BE2C (cell line): ENCODE measurements around the gene RANBP1.
A peak's percentile ranks its signal among the peaks of the same experiment; 100 is the strongest.

Experiments used
- DNase-seq: peaks from one replicate; pipeline ENCODE4 v3.0.0-alpha.2; 2020
- H3K27me3 ChIP-seq: fragments of 250-450 bp; sonication (Bioruptor Pico); 2 replicates; pipeline ENCODE4 v1.5.1; 2020; ENCODE audit warnings: mild to moderate bottlenecking
- H3K36me3 ChIP-seq: fragments of 250-450 bp; sonication (Bioruptor Pico); 2 replicates; pipeline ENCODE4 v1.5.1; 2020; ENCODE audit warnings: mild to moderate bottlenecking
- H3K4me1 ChIP-seq: fragments of 250-450 bp; sonication (Bioruptor Pico); 2 replicates; pipeline ENCODE4 v1.5.1; 2020
- H3K4me3 ChIP-seq: 2 replicates; pipeline ENCODE4 v1.5.1; 2011; ENCODE audit warnings: low read depth, low read length
- H3K9me3 ChIP-seq: fragments of 250-450 bp; sonication (Bioruptor Pico); 2 replicates; pipeline ENCODE4 v1.5.1; 2020
- CTCF ChIP-seq: IDR thresholded peaks from 2 replicates; pipeline ENCODE4 v1.5.1; 2012; ENCODE audit warnings: mild to moderate bottlenecking, low read depth, low read length

RANBP1 gene

GRCh38 chr22:20132686-20133246 lies 16.9 kb downstream of the RANBP1 start:
- no peak for DNase-seq
- Histone ChIP-seq H3K9me3 (no peaks in the 10 kb centered on the region), H3K4me1 (peaks cover 33% of the 10 kb centered on the region), H3K4me3 (peak overlapping the region; percentile 75), H3K36me3 (peaks cover 1% of the 10 kb centered on the region), H3K27me3 (no peaks in the 10 kb centered on the region)
- no peak for TF ChIP-seq CTCF

GRCh38 chr22:20133930-20134549 lies 18.1 kb downstream of the RANBP1 start:
- H3K4me1 ChIP-seq: peaks cover 39% of the 10 kb centered on the region

GRCh38 chr22:20135265-20135664 lies 19.4 kb downstream of the RANBP1 start:
- no peak overlapping the region for H3K4me3 ChIP-seq
- no peak for TF ChIP-seq CTCF

More at GRCh38 chr22:20133930-20134549, 18.1 kb downstream of the RANBP1 start:
- no peak for TF ChIP-seq CTCF
- H3K36me3 ChIP-seq: peaks cover under 1% of the 10 kb centered on the region
- H3K27me3 ChIP-seq: no peaks in the 10 kb centered on the region
- DNase-seq: no peak
- no peaks in the 10 kb centered on the region for H3K9me3 ChIP-seq
- no peak overlapping the region for H3K4me3 ChIP-seq

GRCh38 chr22:20135806-20136602 lies 20.1 kb downstream of the RANBP1 start:
- Histone ChIP-seq H3K36me3 (peaks cover 14% of the 10 kb centered on the region), H3K4me1 (peaks cover 35% of the 10 kb centered on the region), H3K9me3 (no peaks in the 10 kb centered on the region), H3K4me3 (no peak overlapping the region), H3K27me3 (no peaks in the 10 kb centered on the region)
- no peak for DNase-seq
- TF ChIP-seq CTCF: no peak

More at GRCh38 chr22:20135265-20135664, 19.4 kb downstream of the RANBP1 start:
- Histone ChIP-seq H3K27me3 (no peaks in the 10 kb centered on the region), H3K4me1 (peaks cover 35% of the 10 kb centered on the region), H3K9me3 (no peaks in the 10 kb centered on the region), H3K36me3 (peaks cover 10% of the 10 kb centered on the region)
- DNase-seq: peak; percentile 87

- H3K9me3 ChIP-seq: no peaks in the 10 kb centered on the region
- H3K27me3 ChIP-seq: no peaks in the 10 kb centered on the region
- no peak for TF ChIP-seq CTCF
- no peak for DNase-seq
- H3K36me3 ChIP-seq: peaks cover 19% of the 10 kb centered on the region
- peaks cover 35% of the 10 kb centered on the region for H3K4me1 ChIP-seq
- no peak overlapping the region for H3K4me3 ChIP-seq
Observed at GRCh38 chr22:20136603-20136873, 20.6 kb downstream of the RANBP1 start.

GRCh38 chr22:20137113-20137512 lies 21.2 kb downstream of the RANBP1 start:
- DNase-seq: no peak
- Histone ChIP-seq H3K9me3 (no peaks in the 10 kb centered on the region), H3K36me3 (peaks cover 22% of the 10 kb centered on the region), H3K27me3 (no peaks in the 10 kb centered on the region), H3K4me3 (no peak overlapping the region), H3K4me1 (peaks cover 35% of the 10 kb centered on the region)
- no peak for TF ChIP-seq CTCF
